H9 (cell line): Measurements from ENCODE around the gene TBC1D7. TPM values are rescaled to one million over a fixed set of nuclear protein-coding genes. Genes with fewer than 3 reads are reported as not detected.

Source experiments
- DNase-seq: peaks from one replicate; pipeline ENCODE4 v3.0.0-alpha.2; 2017
- H2AFZ ChIP-seq: one replicate; pipeline ENCODE4 v1.6.1; 2013; ENCODE audit warnings: mild to moderate bottlenecking, low read length, control low read depth, moderate library complexity
- H2AK5ac ChIP-seq: 2 replicates; pipeline ENCODE4 v1.6.1; 2013; ENCODE audit warnings: low read length, control low read depth, mixed read lengths; ENCODE audit not compliant: insufficient read length
- H2BK120ac ChIP-seq: one replicate; pipeline ENCODE4 v1.6.1; 2013; ENCODE audit warnings: low read depth, mild to moderate bottlenecking, low read length, control low read depth, inconsistent platforms; ENCODE audit not compliant: poor library complexity, severe bottlenecking
- H2BK12ac ChIP-seq: 2 replicates; pipeline ENCODE4 v1.6.1; 2013; ENCODE audit warnings: low read length, control low read depth, mixed read lengths, low read depth; ENCODE audit not compliant: insufficient read length
- H2BK15ac ChIP-seq: 2 replicates; pipeline ENCODE4 v1.6.1; 2013; ENCODE audit warnings: low read depth, low read length, control low read depth
- H2BK20ac ChIP-seq: one replicate; pipeline ENCODE4 v1.6.1; 2013; ENCODE audit warnings: low read depth, mild to moderate bottlenecking, low read length, control low read depth, inconsistent platforms; ENCODE audit not compliant: poor library complexity, severe bottlenecking
- H2BK5ac ChIP-seq: 2 replicates; pipeline ENCODE4 v1.6.1; 2013; ENCODE audit warnings: low read length, control low read depth, mixed read lengths; ENCODE audit not compliant: insufficient read length
- H3K14ac ChIP-seq: 2 replicates; pipeline ENCODE4 v1.6.1; 2013; ENCODE audit warnings: low read length, control low read depth; ENCODE audit not compliant: insufficient read depth
- H3K18ac ChIP-seq: 2 replicates; pipeline ENCODE4 v1.6.1; 2013; ENCODE audit warnings: low read depth, mild to moderate bottlenecking, mixed read lengths, low read length, control low read depth; ENCODE audit not compliant: insufficient read length
- H3K23ac ChIP-seq: 2 replicates; pipeline ENCODE4 v1.6.1; 2013; ENCODE audit warnings: low read length, control low read depth, mixed read lengths, low read depth; ENCODE audit not compliant: insufficient read length
- H3K23me2 ChIP-seq: 2 replicates; pipeline ENCODE4 v1.6.1; 2013; ENCODE audit warnings: low read depth, mild to moderate bottlenecking, mixed read lengths, low read length, control low read depth; ENCODE audit not compliant: insufficient read length, poor library complexity, severe bottlenecking
- H3K27ac ChIP-seq: 2 replicates; pipeline ENCODE4 v1.5.1; 2013; ENCODE audit warnings: low read length, control low read depth, mixed read lengths, low read depth; ENCODE audit not compliant: insufficient read length
- H3K27me3 ChIP-seq: 2 replicates; pipeline ENCODE4 v1.6.1; 2013; ENCODE audit warnings: low read length, control low read depth, inconsistent platforms; ENCODE audit not compliant: insufficient read depth
- H3K4ac ChIP-seq: 2 replicates; pipeline ENCODE4 v1.6.1; 2013; ENCODE audit warnings: low read depth, mild to moderate bottlenecking, control low read depth, inconsistent platforms, low read length, moderate library complexity
- H3K4me1 ChIP-seq: 2 replicates; pipeline ENCODE4 v1.6.1; 2013; ENCODE audit warnings: low read length, control low read depth, inconsistent platforms; ENCODE audit not compliant: insufficient read depth
- H3K4me2 ChIP-seq: 2 replicates; pipeline ENCODE4 v1.6.1; 2013; ENCODE audit warnings: low read length, control low read depth, mixed read lengths; ENCODE audit not compliant: insufficient read length, insufficient read depth
- H3K56ac ChIP-seq: 2 replicates; pipeline ENCODE4 v1.6.1; 2013; ENCODE audit warnings: low read depth, mild to moderate bottlenecking, mixed read lengths, low read length, control low read depth; ENCODE audit not compliant: insufficient read length
- H3K79me1 ChIP-seq: 2 replicates; pipeline ENCODE4 v1.6.1; 2013; ENCODE audit warnings: low read depth, mild to moderate bottlenecking, moderate library complexity, low read length, control low read depth, inconsistent platforms; ENCODE audit not compliant: insufficient read depth, poor library complexity, severe bottlenecking
- H3K79me2 ChIP-seq: 2 replicates; pipeline ENCODE4 v1.6.1; 2013; ENCODE audit warnings: low read length, control low read depth, inconsistent platforms; ENCODE audit not compliant: insufficient read depth
- H3K9ac ChIP-seq: 2 replicates; pipeline ENCODE4 v1.6.1; 2013; ENCODE audit warnings: low read length, control low read depth, mixed read lengths; ENCODE audit not compliant: insufficient read length; ENCODE audit errors: extremely low read depth
- H3K9me3 ChIP-seq: one replicate; pipeline ENCODE4 v1.6.1; 2013; ENCODE audit warnings: low read depth, low read length, inconsistent platforms; ENCODE audit not compliant: control insufficient read depth
- H3T11ph ChIP-seq: one replicate; pipeline ENCODE4 v1.6.1; 2013; ENCODE audit warnings: mild to moderate bottlenecking, low read length, control low read depth, inconsistent platforms
- H4K20me1 ChIP-seq: one replicate; pipeline ENCODE4 v1.6.1; 2013; ENCODE audit not compliant: control insufficient read depth, insufficient read length, insufficient read depth
- H4K5ac ChIP-seq: 2 replicates; pipeline ENCODE4 v1.6.1; 2013; ENCODE audit warnings: low read depth, mild to moderate bottlenecking, mixed read lengths, low read length, control low read depth; ENCODE audit not compliant: insufficient read length
- H4K8ac ChIP-seq: replicated peaks from 2 replicates; pipeline ENCODE4 v1.6.1; 2013; ENCODE audit warnings: low read length, control low read depth, mixed read lengths, low read depth; ENCODE audit not compliant: insufficient read length
- H4K91ac ChIP-seq: 2 replicates; pipeline ENCODE4 v1.6.1; 2013; ENCODE audit warnings: low read depth, mild to moderate bottlenecking, moderate library complexity, mixed read lengths, low read length, control low read depth; ENCODE audit not compliant: insufficient read length
- H3K27ac Mint-ChIP-seq, 3 experiments: 2 replicates in 2 of 3; 3 replicates in 1 of 3; pipeline ENCODE4 v1.8.0; 2020 to 2021; ENCODE audit warnings: mixed read lengths in 3 of 3, mild to moderate bottlenecking in 1 of 3, moderate library complexity in 1 of 3
- H3K27me3 Mint-ChIP-seq: 2 replicates; pipeline ENCODE4 v1.8.0; 2021; ENCODE audit warnings: low read depth, mild to moderate bottlenecking, moderate library complexity, mixed read lengths
- H3K36me3 Mint-ChIP-seq, 3 experiments: 2 replicates in 2 of 3; 3 replicates in 1 of 3; pipeline ENCODE4 v1.8.0; 2020 to 2021; ENCODE audit warnings: low read depth in 3 of 3, mixed read lengths in 3 of 3; ENCODE audit not compliant: insufficient read depth in 1 of 3
- H3K4me1 Mint-ChIP-seq, 2 experiments: 2 replicates each; pipeline ENCODE4 v1.8.0; 2020; ENCODE audit warnings: mixed read lengths in 2 of 2
- H3K4me3 Mint-ChIP-seq, 2 experiments: 2 replicates in 1 of 2; 3 replicates in 1 of 2; pipeline ENCODE4 v1.8.0; 2020 to 2021; ENCODE audit warnings: mild to moderate bottlenecking in 2 of 2, mixed read lengths in 2 of 2, moderate library complexity in 1 of 2
- H3K9me3 Mint-ChIP-seq, 2 experiments: 2 replicates in 1 of 2; 3 replicates in 1 of 2; pipeline ENCODE4 v1.8.0; 2020; ENCODE audit warnings: mild to moderate bottlenecking in 2 of 2, mixed read lengths in 2 of 2, moderate library complexity in 1 of 2
- CTCF ChIP-seq: fragments of 200-600 bp; sonication (generic); conservative IDR thresholded peaks from 3 replicates; pipeline ENCODE4 v1.8.0; 2021; ENCODE audit warnings: antibody characterized with exemption, mild to moderate bottlenecking
- WGBS: extraction: QIAGEN DNeasy Blood & Tissue Kit; methylation state at CpG from one replicate; pipeline ENCODE4 v1.1.7; 2013; ENCODE audit warnings: missing lambda C conversion rate, low lambda C conversion rate, mixed read lengths; ENCODE audit not compliant: insufficient read length; ENCODE audit errors: extremely low coverage; 5-methylcytosine and 5-hydroxymethylcytosine counted together
- total RNA-seq: library from RNA; stranded (reverse); gene quantifications from 2 replicates; pipeline ENCODE4 v1.2.1, GENCODE V29; 2021

TBC1D7 gene
- total RNA-seq, 1 experiment from 2014 or later: 33.9 TPM

- Histone ChIP-seq H3K4ac (no peak overlapping the region), H3K79me1 (no peaks in the 10 kb centered on the region), H3K14ac (no peak overlapping the region), H3K4me2 (no peak overlapping the region), H3K9me3 (no peaks in the 10 kb centered on the region), H3T11ph (no peak overlapping the region), H2BK20ac (no peak overlapping the region), H3K9ac (no peak overlapping the region), H3K23me2 (no peaks in the 10 kb centered on the region), H2AFZ (no peak overlapping the region), H3K23ac (no peak overlapping the region), H4K8ac (no peak overlapping the region), H3K79me2 (no peaks in the 10 kb centered on the region), H3K27me3 (no peaks in the 10 kb centered on the region), H4K91ac (no peak overlapping the region), H2BK15ac (no peak overlapping the region), H3K4me1 (peaks cover 7% of the 10 kb centered on the region; the same call in 1 of the 2 replicates), H3K27ac (no peak overlapping the region), H2BK12ac (no peak overlapping the region), H3K18ac (no peak overlapping the region), H2BK5ac (no peak overlapping the region), H4K20me1 (no peaks in the 10 kb centered on the region), H3K56ac (no peak overlapping the region), H4K5ac (no peak overlapping the region), H2AK5ac (no peak overlapping the region), H2BK120ac (no peak overlapping the region)
- Mint-ChIP-seq H3K4me1 (peaks cover 25 to 36% of the 10 kb centered on the region in 2 experiments), H3K4me3 (no peak overlapping the region), H3K27ac (no peak overlapping the region), H3K27me3 (no peaks in the 10 kb centered on the region), H3K36me3 (peaks cover 0 to 3% (median 2%) of the 10 kb centered on the region in 3 experiments; a peak in 1 of 7 replicates), H3K9me3 (no peaks in the 10 kb centered on the region)
- WGBS: no CpG with 5 or more reads among the region's 1 CpG
- TF ChIP-seq CTCF: no peak
- DNase-seq: no peak
These were observed 41.3 kb upstream of the TBC1D7 start for GRCh38 chr6:13369591-13369990.
